ENCODE results near the gene ACAT2.

The ACAT2 gene

GRCh38 chr6:159777240-159777904 is 15.5 kb downstream of the ACAT2 start:
- TF ChIP-seq CTCF (IDR thresholded peaks at IDR 0.05; ENCODE audit: low read depth, low read length, missing control alignments), result no peak
- H3K4me3 ChIP-seq (replicated peaks; ENCODE audit: low read depth, low read length), result no peak overlapping the region
- DNase-seq (ENCODE audit: extremely low read depth, low read depth), result no peak

- no peak for DNase-seq (ENCODE audit: extremely low read depth, low read depth)
- no peak for TF ChIP-seq CTCF (IDR thresholded peaks at IDR 0.05; ENCODE audit: low read depth, low read length, missing control alignments)
- H3K4me3 ChIP-seq (replicated peaks; ENCODE audit: low read depth, low read length), result no peak overlapping the region
Measured at GRCh38 chr6:159778131-159778530, 16.3 kb downstream of the ACAT2 start.

GRCh38 chr6:159778542-159779103 is 16.8 kb downstream of the ACAT2 start:
- DNase-seq (ENCODE audit: extremely low read depth, low read depth), result no peak
- no peak overlapping the region for H3K4me3 ChIP-seq (replicated peaks; ENCODE audit: low read depth, low read length)
- TF ChIP-seq CTCF (IDR thresholded peaks at IDR 0.05; ENCODE audit: low read depth, low read length, missing control alignments), result no peak

GRCh38 chr6:159788276-159788675 is 26.4 kb downstream of the ACAT2 start:
- peak overlapping the region; percentile 96 for H3K4me3 ChIP-seq (replicated peaks; ENCODE audit: low read depth, low read length)
- DNase-seq (ENCODE audit: extremely low read depth, low read depth), result no peak
- no peak for TF ChIP-seq CTCF (IDR thresholded peaks at IDR 0.05; ENCODE audit: low read depth, low read length, missing control alignments)

- no peak for DNase-seq (ENCODE audit: extremely low read depth, low read depth)
- H3K4me3 ChIP-seq (replicated peaks; ENCODE audit: low read depth, low read length), result peak overlapping the region; percentile 96
- TF ChIP-seq CTCF (IDR thresholded peaks at IDR 0.05; ENCODE audit: low read depth, low read length, missing control alignments), result no peak
Measured at GRCh38 chr6:159788753-159789376, 27.0 kb downstream of the ACAT2 start.

GRCh38 chr6:159789377-159790148 is 27.7 kb downstream of the ACAT2 start, which contains the start of gene TCP1:
TSS of gene TCP1 (minus strand) at chr6:159789602. CDS start at chr6:159789468, 134 bp downstream.
- TF ChIP-seq CTCF (IDR thresholded peaks at IDR 0.05; ENCODE audit: low read depth, low read length, missing control alignments), result no peak
- peak; percentile 99 for DNase-seq (ENCODE audit: extremely low read depth, low read depth)
- peak within 1 kb of the TSS; percentile 96 for H3K4me3 ChIP-seq (replicated peaks; ENCODE audit: low read depth, low read length)

Measured in HFF-Myc (cell line).